Karpas-422 (cell line): Measurements from ENCODE around the gene CACNA1E. TPM values are rescaled to one million over a fixed set of nuclear protein-coding genes. Genes with fewer than 3 reads are reported as not detected.

Source experiments
- DNase-seq: peaks from one replicate; pipeline ENCODE4 v3.0.0-alpha.2; 2015
- H2AFZ ChIP-seq: fragments of 200-600 bp; sonication (generic); 2 replicates; pipeline ENCODE4 v1.6.1; 2014; ENCODE audit warnings: antibody characterized with exemption, low read length, mixed read lengths
- H3K27ac ChIP-seq: fragments of 200-600 bp; sonication (generic); 2 replicates; pipeline ENCODE4 v1.5.1; 2014; ENCODE audit warnings: mild to moderate bottlenecking, low read length, moderate library complexity
- H3K27me3 ChIP-seq: fragments of 200-600 bp; sonication (generic); 2 replicates; pipeline ENCODE4 v1.6.1; 2014; ENCODE audit warnings: low read length, mixed read lengths
- H3K36me3 ChIP-seq: fragments of 200-600 bp; sonication (generic); 2 replicates; pipeline ENCODE4 v1.6.1; 2014; ENCODE audit warnings: low read length, mixed read lengths; ENCODE audit not compliant: insufficient read depth
- H3K4me1 ChIP-seq: fragments of 200-600 bp; sonication (generic); 2 replicates; pipeline ENCODE4 v1.6.1; 2014; ENCODE audit warnings: mild to moderate bottlenecking, low read length, mixed read lengths
- H3K4me2 ChIP-seq: fragments of 200-600 bp; sonication (generic); 2 replicates; pipeline ENCODE4 v1.6.1; 2014; ENCODE audit warnings: low read length, low read depth, mild to moderate bottlenecking; ENCODE audit not compliant: poor library complexity, severe bottlenecking
- H3K4me3 ChIP-seq: fragments of 200-600 bp; sonication (generic); 2 replicates; pipeline ENCODE4 v1.5.1; 2014; ENCODE audit warnings: mild to moderate bottlenecking, antibody characterized with exemption, low read length, mixed read lengths
- H3K79me2 ChIP-seq: fragments of 200-600 bp; sonication (generic); 2 replicates; pipeline ENCODE4 v1.6.1; 2014; ENCODE audit warnings: mild to moderate bottlenecking, low read length, mixed read lengths
- H3K9ac ChIP-seq: fragments of 200-600 bp; sonication (generic); 2 replicates; pipeline ENCODE4 v1.6.0; 2014; ENCODE audit warnings: low read length
- H3K9me2 ChIP-seq: fragments of 200-600 bp; sonication (generic), shearing (Covaris generic); replicated peaks from 2 replicates; pipeline ENCODE4 v1.6.0; 2014; ENCODE audit warnings: mild to moderate bottlenecking, low read length, moderate library complexity; ENCODE audit not compliant: insufficient read depth
- H3K9me3 ChIP-seq: fragments of 300-700, 200-600 bp; sonication (generic); 2 replicates; pipeline ENCODE4 v1.6.1; 2014; ENCODE audit warnings: low read length, mixed read lengths
- H4K20me1 ChIP-seq: fragments of 200-600 bp; sonication (generic); 2 replicates; pipeline ENCODE4 v1.6.1; 2014; ENCODE audit warnings: mild to moderate bottlenecking, antibody characterized with exemption, low read length, low read depth; ENCODE audit not compliant: insufficient read depth
- total RNA-seq: library from RNA; depleted of rRNA; stranded (reverse); fragments of >200 nt; shearing (Covaris generic); gene quantifications from 2 replicates; pipeline ENCODE4 v1.2.3, GENCODE V29; 2014; ENCODE audit warnings: low replicate concordance

Gene CACNA1E
- total RNA-seq, 1 experiment from 2014 or later, result not detected

DNA sequence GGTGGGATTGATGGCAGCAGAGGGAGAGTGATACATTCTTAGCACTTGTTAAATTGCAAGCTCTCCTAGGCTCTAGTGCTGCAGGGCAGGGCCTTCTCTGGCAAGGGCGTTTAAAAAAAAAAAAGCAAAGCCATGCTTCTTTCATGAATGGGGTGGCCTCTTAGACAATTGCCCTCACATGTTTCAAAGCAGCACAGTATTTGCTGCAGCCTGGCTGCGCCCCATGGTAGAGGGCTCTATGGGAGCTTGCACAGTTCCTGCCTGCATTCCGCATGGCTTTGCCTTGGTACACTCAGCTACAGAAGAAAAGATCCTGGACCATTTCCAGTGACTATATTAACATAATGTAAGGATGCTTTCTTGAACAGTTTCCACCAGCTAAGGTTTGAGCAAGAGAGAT is 311.0 kb downstream of the CACNA1E start:
- no peak overlapping the region for H3K9ac ChIP-seq
- no peak for DNase-seq

GRCh38 chr1:181798191-181798926 is 315.0 kb downstream of the CACNA1E start:
- Histone ChIP-seq H3K9ac (no peak overlapping the region), H3K36me3 (no peaks in the 10 kb centered on the region), H2AFZ (no peak overlapping the region), H3K4me2 (no peak overlapping the region), H3K27ac (no peak overlapping the region), H4K20me1 (no peaks in the 10 kb centered on the region), H3K4me1 (no peaks in the 10 kb centered on the region), H3K4me3 (no peak overlapping the region), H3K27me3 (no peaks in the 10 kb centered on the region), H3K9me3 (no peaks in the 10 kb centered on the region), H3K79me2 (no peaks in the 10 kb centered on the region), H3K9me2 (no peaks in the 10 kb centered on the region)
- no peak for DNase-seq

More for the DNA sequence above, 311.0 kb downstream of the CACNA1E start:
- no peaks in the 10 kb centered on the region for H3K9me2 ChIP-seq
- H3K27me3 ChIP-seq, result no peaks in the 10 kb centered on the region
- no peaks in the 10 kb centered on the region for H4K20me1 ChIP-seq
- no peak overlapping the region for H3K4me2 ChIP-seq
- no peak overlapping the region for H3K4me3 ChIP-seq
- no peaks in the 10 kb centered on the region for H3K9me3 ChIP-seq
- no peak overlapping the region for H3K27ac ChIP-seq
- H3K36me3 ChIP-seq, result no peaks in the 10 kb centered on the region
- H3K4me1 ChIP-seq, result no peaks in the 10 kb centered on the region
- H2AFZ ChIP-seq, result no peak overlapping the region
- H3K79me2 ChIP-seq, result no peaks in the 10 kb centered on the region

DNA sequence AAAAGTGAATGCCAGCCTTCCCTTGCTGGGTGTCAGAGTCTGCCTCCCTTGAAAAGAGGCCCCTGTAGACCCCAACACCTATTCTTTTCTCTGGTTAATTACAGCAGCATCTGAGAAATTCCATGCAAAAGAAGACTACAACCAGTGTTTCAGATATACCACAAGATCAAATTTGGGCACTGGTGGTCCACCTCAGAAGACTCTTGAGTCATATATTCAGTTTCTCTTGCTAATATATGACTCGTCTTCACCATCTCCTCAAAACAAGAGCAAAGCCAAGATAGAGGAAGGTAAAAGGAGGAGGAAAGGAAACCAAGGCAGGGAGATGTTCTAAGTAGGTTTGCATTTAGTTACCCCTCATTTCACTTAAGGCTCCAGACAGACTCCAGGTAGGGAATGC is 318.3 kb downstream of the CACNA1E start:
- Histone ChIP-seq H3K4me1 (no peaks in the 10 kb centered on the region), H3K27ac (no peak overlapping the region), H3K9ac (no peak overlapping the region), H3K4me2 (no peak overlapping the region), H4K20me1 (no peaks in the 10 kb centered on the region), H3K27me3 (no peaks in the 10 kb centered on the region), H3K4me3 (no peak overlapping the region), H3K36me3 (no peaks in the 10 kb centered on the region), H3K9me2 (no peaks in the 10 kb centered on the region), H3K9me3 (no peaks in the 10 kb centered on the region), H2AFZ (no peak overlapping the region), H3K79me2 (no peaks in the 10 kb centered on the region)
- DNase-seq, result no peak

GRCh38 chr1:181802466-181802865 is 319.1 kb downstream of the CACNA1E start:
- H3K36me3 ChIP-seq, result no peaks in the 10 kb centered on the region
- H3K9me3 ChIP-seq, result no peaks in the 10 kb centered on the region
- H2AFZ ChIP-seq, result no peak overlapping the region
- no peak overlapping the region for H3K4me3 ChIP-seq
- H4K20me1 ChIP-seq, result no peaks in the 10 kb centered on the region
- no peak for DNase-seq
- no peaks in the 10 kb centered on the region for H3K4me1 ChIP-seq
- H3K27me3 ChIP-seq, result no peaks in the 10 kb centered on the region
- H3K27ac ChIP-seq, result no peak overlapping the region
- no peak overlapping the region for H3K9ac ChIP-seq
- H3K9me2 ChIP-seq, result no peaks in the 10 kb centered on the region
- no peaks in the 10 kb centered on the region for H3K79me2 ChIP-seq
- no peak overlapping the region for H3K4me2 ChIP-seq

- H4K20me1 ChIP-seq, result no peaks in the 10 kb centered on the region
- no peak overlapping the region for H2AFZ ChIP-seq
- no peak overlapping the region for H3K4me3 ChIP-seq
- H3K9me3 ChIP-seq, result no peaks in the 10 kb centered on the region
- H3K79me2 ChIP-seq, result no peaks in the 10 kb centered on the region
- H3K9ac ChIP-seq, result no peak overlapping the region
- no peak for DNase-seq
- H3K27ac ChIP-seq, result no peak overlapping the region
- no peak overlapping the region for H3K4me2 ChIP-seq
- no peaks in the 10 kb centered on the region for H3K9me2 ChIP-seq
- H3K36me3 ChIP-seq, result no peaks in the 10 kb centered on the region
- H3K4me1 ChIP-seq, result no peaks in the 10 kb centered on the region
- no peaks in the 10 kb centered on the region for H3K27me3 ChIP-seq
These were observed 320.1 kb downstream of the CACNA1E start for GRCh38 chr1:181803421-181803820.

DNA sequence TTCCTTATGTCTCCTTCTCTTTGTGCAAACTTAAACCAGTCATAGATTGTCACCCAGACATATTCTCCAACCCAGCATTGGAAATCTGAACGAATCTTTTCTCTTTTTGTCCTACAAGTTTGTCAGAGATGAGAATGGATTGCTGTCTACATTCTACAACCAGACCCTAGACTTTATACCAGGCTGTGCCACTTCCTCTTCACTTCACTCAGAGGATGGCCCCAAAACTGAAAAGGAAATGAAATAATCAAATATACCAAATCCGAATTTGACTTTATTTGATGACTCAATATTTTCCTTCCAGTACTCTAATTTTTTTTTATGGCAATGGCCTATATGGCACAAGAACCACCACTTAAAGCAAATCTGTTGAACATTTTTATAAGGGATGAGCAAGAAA is 321.7 kb downstream of the CACNA1E start:
- Histone ChIP-seq H3K27me3 (no peaks in the 10 kb centered on the region), H3K4me3 (no peak overlapping the region), H2AFZ (no peak overlapping the region), H3K4me2 (no peak overlapping the region), H4K20me1 (no peaks in the 10 kb centered on the region), H3K4me1 (no peaks in the 10 kb centered on the region), H3K9me3 (no peaks in the 10 kb centered on the region), H3K36me3 (no peaks in the 10 kb centered on the region), H3K9me2 (no peaks in the 10 kb centered on the region), H3K9ac (no peak overlapping the region), H3K27ac (no peak overlapping the region), H3K79me2 (no peaks in the 10 kb centered on the region)
- DNase-seq, result no peak

DNA sequence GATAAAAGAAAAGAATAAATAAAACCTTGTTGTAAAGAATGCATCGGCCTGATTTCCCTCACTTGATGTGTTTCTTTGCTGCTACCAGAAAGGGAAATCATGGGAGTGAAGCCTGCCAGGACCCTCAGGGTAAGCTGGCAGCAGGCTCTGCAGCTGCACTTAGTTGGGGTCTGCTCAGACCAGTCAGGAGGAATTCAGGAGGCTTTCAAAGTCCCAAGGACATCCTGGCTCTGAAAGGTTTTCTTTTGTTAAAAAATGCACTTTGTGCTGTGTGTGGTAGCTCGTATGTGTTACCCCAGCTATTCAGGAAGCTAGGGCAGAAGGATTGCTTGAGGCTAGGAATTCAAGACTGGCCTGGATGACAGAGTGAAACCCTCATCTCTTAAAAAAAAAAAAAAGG is 323.4 kb downstream of the CACNA1E start:
- H3K4me3 ChIP-seq, result no peak overlapping the region
- no peaks in the 10 kb centered on the region for H3K9me2 ChIP-seq
- DNase-seq, result no peak
- no peaks in the 10 kb centered on the region for H3K27me3 ChIP-seq
- no peaks in the 10 kb centered on the region for H3K36me3 ChIP-seq
- no peaks in the 10 kb centered on the region for H3K79me2 ChIP-seq
- H3K4me1 ChIP-seq, result no peaks in the 10 kb centered on the region
- no peak overlapping the region for H3K27ac ChIP-seq
- H3K4me2 ChIP-seq, result no peak overlapping the region
- H3K9me3 ChIP-seq, result no peaks in the 10 kb centered on the region
- no peak overlapping the region for H3K9ac ChIP-seq
- H4K20me1 ChIP-seq, result no peaks in the 10 kb centered on the region
- H2AFZ ChIP-seq, result no peak overlapping the region

DNA sequence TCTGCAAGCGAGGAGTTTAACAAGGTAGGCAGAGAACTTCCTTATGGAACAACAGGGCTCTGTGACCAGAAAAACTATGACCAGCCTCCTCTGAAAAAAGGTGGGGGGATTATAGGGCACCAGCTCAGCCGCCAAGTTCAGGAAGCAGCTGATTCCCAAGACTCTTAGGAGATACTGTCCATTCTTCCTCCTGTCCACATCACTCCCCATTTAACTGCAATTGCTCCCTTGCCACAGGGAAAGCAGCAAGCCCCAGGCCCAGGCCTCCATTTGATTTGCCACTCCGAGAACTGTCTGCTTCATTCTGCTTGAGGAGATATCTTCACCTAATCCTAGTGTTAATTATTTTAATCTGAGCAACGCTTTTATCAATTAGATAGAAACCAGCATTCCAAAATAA is 323.9 kb downstream of the CACNA1E start:
- no peak overlapping the region for H3K4me3 ChIP-seq
- H3K27me3 ChIP-seq, result no peaks in the 10 kb centered on the region
- no peak overlapping the region for H2AFZ ChIP-seq
- no peak overlapping the region for H3K27ac ChIP-seq
- no peaks in the 10 kb centered on the region for H3K9me2 ChIP-seq
- H4K20me1 ChIP-seq, result no peaks in the 10 kb centered on the region
- H3K9me3 ChIP-seq, result no peaks in the 10 kb centered on the region
- H3K4me2 ChIP-seq, result no peak overlapping the region
- H3K36me3 ChIP-seq, result no peaks in the 10 kb centered on the region
- no peaks in the 10 kb centered on the region for H3K4me1 ChIP-seq
- H3K79me2 ChIP-seq, result no peaks in the 10 kb centered on the region
- no peak overlapping the region for H3K9ac ChIP-seq
- DNase-seq, result no peak
